WTC11 (cell line): ENCODE data around the gene SEMA5B. TPM values are rescaled to one million over a fixed set of nuclear protein-coding genes. Genes with fewer than 3 reads are reported as not detected.

Experiments used
- AFF4 ChIP-seq: sonication (generic); formaldehyde crosslinking; IDR thresholded peaks from 2 replicates; pipeline ENCODE4 v1.8.1; 2023; ENCODE audit warnings: mild to moderate bottlenecking, missing genetic modification reagents, borderline replicate concordance
- ESRRA ChIP-seq: sonication (generic); formaldehyde crosslinking; IDR thresholded peaks from 2 replicates; pipeline ENCODE4 v1.8.1; 2022; ENCODE audit warnings: mild to moderate bottlenecking, missing genetic modification reagents, borderline replicate concordance
- FOXJ3 ChIP-seq: sonication (generic); formaldehyde crosslinking; IDR thresholded peaks from 2 replicates; pipeline ENCODE4 v1.9.0; 2021; ENCODE audit warnings: missing genetic modification reagents, mild to moderate bottlenecking, borderline replicate concordance
- FOXK1 ChIP-seq: sonication (generic); formaldehyde crosslinking; IDR thresholded peaks from 2 replicates; pipeline ENCODE4 v1.8.0; 2022; ENCODE audit warnings: mild to moderate bottlenecking, moderate library complexity, missing genetic modification reagents
- GTF2I ChIP-seq: fragments of 250-450 bp; sonication (Bioruptor Pico); conservative IDR thresholded peaks from 2 replicates; pipeline ENCODE4 v1.4.0; 2021; ENCODE audit warnings: mild to moderate bottlenecking
- KAT7 ChIP-seq: sonication (generic); formaldehyde crosslinking; IDR thresholded peaks from 2 replicates; pipeline ENCODE4 v1.8.1; 2023; ENCODE audit warnings: missing genetic modification reagents, mild to moderate bottlenecking, borderline replicate concordance
- NFATC4 ChIP-seq: fragments of 250-450 bp; sonication (Bioruptor Pico); IDR thresholded peaks from 2 replicates; pipeline ENCODE4 v1.9.0; 2021; ENCODE audit warnings: mild to moderate bottlenecking
- NFE2L1 ChIP-seq: sonication (generic); formaldehyde crosslinking; IDR thresholded peaks from 2 replicates; pipeline ENCODE4 v1.8.1; 2023; ENCODE audit warnings: missing genetic modification reagents
- NFYB ChIP-seq: sonication (generic); formaldehyde crosslinking; conservative IDR thresholded peaks from 2 replicates; pipeline ENCODE4 v1.8.0; 2022; ENCODE audit warnings: low read depth, missing genetic modification reagents
- NR1H2 ChIP-seq: sonication (generic); formaldehyde crosslinking; IDR thresholded peaks from 2 replicates; pipeline ENCODE4 v1.9.0; 2021; ENCODE audit warnings: mild to moderate bottlenecking, moderate library complexity, missing genetic modification reagents
- NR2C2 ChIP-seq: sonication (generic); formaldehyde crosslinking; IDR thresholded peaks from 2 replicates; pipeline ENCODE4 v1.8.0; 2022; ENCODE audit warnings: mild to moderate bottlenecking, missing genetic modification reagents
- PRRX2 ChIP-seq: fragments of 250-450 bp; sonication (Bioruptor Pico); IDR thresholded peaks from 2 replicates; pipeline ENCODE4 v1.8.0; 2021; ENCODE audit warnings: mild to moderate bottlenecking
- SMAD3 ChIP-seq: sonication (generic); formaldehyde crosslinking; IDR thresholded peaks from 2 replicates; pipeline ENCODE4 v1.8.0; 2022; ENCODE audit warnings: missing genetic modification reagents, mild to moderate bottlenecking, borderline replicate concordance
- SOX15 ChIP-seq: fragments of 250-450 bp; sonication (Bioruptor Pico); IDR thresholded peaks from 2 replicates; pipeline ENCODE4 v1.9.0; 2021; ENCODE audit warnings: mild to moderate bottlenecking
- ZNF138 ChIP-seq: sonication (generic); formaldehyde crosslinking; conservative IDR thresholded peaks from 2 replicates; pipeline ENCODE4 v1.8.1; 2022; ENCODE audit warnings: mild to moderate bottlenecking, moderate library complexity, missing genetic modification reagents
- ZNF317 ChIP-seq: sonication (generic); formaldehyde crosslinking; IDR thresholded peaks from 2 replicates; pipeline ENCODE4 v1.8.1; 2023; ENCODE audit warnings: low read depth, mild to moderate bottlenecking, moderate library complexity, missing genetic modification reagents, borderline replicate concordance
- ZNF396 ChIP-seq: fragments of 250-450 bp; sonication (Bioruptor Pico); IDR thresholded peaks from 2 replicates; pipeline ENCODE4 v1.8.0; 2021; ENCODE audit warnings: mild to moderate bottlenecking, moderate library complexity, borderline replicate concordance
- ZNF416 ChIP-seq: fragments of 250-450 bp; sonication (Bioruptor Pico); IDR thresholded peaks from 2 replicates; pipeline ENCODE4 v1.9.0; 2021; ENCODE audit warnings: mild to moderate bottlenecking, inconsistent platforms
- ZNF532 ChIP-seq: fragments of 250-450 bp; sonication (Bioruptor Pico); IDR thresholded peaks from 2 replicates; pipeline ENCODE4 v1.9.0; 2021; ENCODE audit warnings: mild to moderate bottlenecking, borderline replicate concordance
- ZSCAN18 ChIP-seq: fragments of 250-450 bp; sonication (Bioruptor Pico); IDR thresholded peaks from 2 replicates; pipeline ENCODE4 v2.1.2; 2022; ENCODE audit warnings: mild to moderate bottlenecking, moderate library complexity
- total RNA-seq: library from RNA; stranded (reverse); gene quantifications from 3 replicates; pipeline ENCODE4 v1.2.3, GENCODE V29; 2021
- TF ChIP-seq, protein P1 (sequence below): sonication (generic); formaldehyde crosslinking; IDR thresholded peaks from 2 replicates; pipeline ENCODE4 v1.8.1; 2022; ENCODE audit warnings: low read depth, missing genetic modification reagents, borderline replicate concordance
- TF ChIP-seq, protein P2 (sequence below): sonication (generic); formaldehyde crosslinking; IDR thresholded peaks from 2 replicates; pipeline ENCODE4 v1.8.1; 2023; ENCODE audit warnings: mild to moderate bottlenecking, missing genetic modification reagents, moderate library complexity
- TF ChIP-seq, protein P3 (sequence below): sonication (generic); formaldehyde crosslinking; IDR thresholded peaks from 2 replicates; pipeline ENCODE4 v1.8.0; 2022; ENCODE audit warnings: missing genetic modification reagents

Gene SEMA5B
- total RNA-seq, 1 experiment from 2014 or later = 20.7 TPM

GRCh38 chr3:123027292-123028232 is at the start of gene SEMA5B (continued):
- TF ChIP-seq ZNF532 (CRISPR knock-in tag) = no peak
- no peak for TF ChIP-seq ZNF416 (CRISPR knock-in tag)
- TF ChIP-seq NFATC4 (CRISPR knock-in tag) = no peak
- 0 out of 2 replicates have a peak, but pooled peaks have one; percentile 6 for TF ChIP-seq NFYB (CRISPR knock-in tag)
- TF ChIP-seq, protein P1, sequence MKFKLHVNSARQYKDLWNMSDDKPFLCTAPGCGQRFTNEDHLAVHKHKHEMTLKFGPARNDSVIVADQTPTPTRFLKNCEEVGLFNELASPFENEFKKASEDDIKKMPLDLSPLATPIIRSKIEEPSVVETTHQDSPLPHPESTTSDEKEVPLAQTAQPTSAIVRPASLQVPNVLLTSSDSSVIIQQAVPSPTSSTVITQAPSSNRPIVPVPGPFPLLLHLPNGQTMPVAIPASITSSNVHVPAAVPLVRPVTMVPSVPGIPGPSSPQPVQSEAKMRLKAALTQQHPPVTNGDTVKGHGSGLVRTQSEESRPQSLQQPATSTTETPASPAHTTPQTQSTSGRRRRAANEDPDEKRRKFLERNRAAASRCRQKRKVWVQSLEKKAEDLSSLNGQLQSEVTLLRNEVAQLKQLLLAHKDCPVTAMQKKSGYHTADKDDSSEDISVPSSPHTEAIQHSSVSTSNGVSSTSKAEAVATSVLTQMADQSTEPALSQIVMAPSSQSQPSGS = no peak
- no peak for TF ChIP-seq NFE2L1
- TF ChIP-seq PRRX2 (CRISPR knock-in tag) = no peak
- no peak for TF ChIP-seq SOX15 (CRISPR knock-in tag)
- TF ChIP-seq KAT7 (CRISPR knock-in tag) = peak; percentile 91; the same call in 1 of the 2 replicates
- peak; percentile 16; the same call in 1 of the 2 replicates for TF ChIP-seq ZNF138
- TF ChIP-seq AFF4 (CRISPR knock-in tag) = no peak
- no peak for TF ChIP-seq ZSCAN18 (CRISPR knock-in tag)
- TF ChIP-seq GTF2I (CRISPR knock-in tag) = no peak
- TF ChIP-seq ESRRA (CRISPR knock-in tag) = no peak
- no peak for TF ChIP-seq NR2C2 (CRISPR knock-in tag)
- no peak for TF ChIP-seq ZNF396 (CRISPR knock-in tag)
- no peak for TF ChIP-seq SMAD3 (CRISPR knock-in tag)
- no peak for TF ChIP-seq FOXJ3 (CRISPR knock-in tag)
- TF ChIP-seq FOXK1 (CRISPR knock-in tag) = no peak
- TF ChIP-seq ZNF317 (CRISPR knock-in tag) = no peak
- no peak for TF ChIP-seq NR1H2 (CRISPR knock-in tag)
- TF ChIP-seq, protein P2, sequence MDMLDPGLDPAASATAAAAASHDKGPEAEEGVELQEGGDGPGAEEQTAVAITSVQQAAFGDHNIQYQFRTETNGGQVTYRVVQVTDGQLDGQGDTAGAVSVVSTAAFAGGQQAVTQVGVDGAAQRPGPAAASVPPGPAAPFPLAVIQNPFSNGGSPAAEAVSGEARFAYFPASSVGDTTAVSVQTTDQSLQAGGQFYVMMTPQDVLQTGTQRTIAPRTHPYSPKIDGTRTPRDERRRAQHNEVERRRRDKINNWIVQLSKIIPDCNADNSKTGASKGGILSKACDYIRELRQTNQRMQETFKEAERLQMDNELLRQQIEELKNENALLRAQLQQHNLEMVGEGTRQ (CRISPR knock-in tag) = peak; percentile 15; the same call in 1 of the 2 replicates
- TF ChIP-seq, protein P3, sequence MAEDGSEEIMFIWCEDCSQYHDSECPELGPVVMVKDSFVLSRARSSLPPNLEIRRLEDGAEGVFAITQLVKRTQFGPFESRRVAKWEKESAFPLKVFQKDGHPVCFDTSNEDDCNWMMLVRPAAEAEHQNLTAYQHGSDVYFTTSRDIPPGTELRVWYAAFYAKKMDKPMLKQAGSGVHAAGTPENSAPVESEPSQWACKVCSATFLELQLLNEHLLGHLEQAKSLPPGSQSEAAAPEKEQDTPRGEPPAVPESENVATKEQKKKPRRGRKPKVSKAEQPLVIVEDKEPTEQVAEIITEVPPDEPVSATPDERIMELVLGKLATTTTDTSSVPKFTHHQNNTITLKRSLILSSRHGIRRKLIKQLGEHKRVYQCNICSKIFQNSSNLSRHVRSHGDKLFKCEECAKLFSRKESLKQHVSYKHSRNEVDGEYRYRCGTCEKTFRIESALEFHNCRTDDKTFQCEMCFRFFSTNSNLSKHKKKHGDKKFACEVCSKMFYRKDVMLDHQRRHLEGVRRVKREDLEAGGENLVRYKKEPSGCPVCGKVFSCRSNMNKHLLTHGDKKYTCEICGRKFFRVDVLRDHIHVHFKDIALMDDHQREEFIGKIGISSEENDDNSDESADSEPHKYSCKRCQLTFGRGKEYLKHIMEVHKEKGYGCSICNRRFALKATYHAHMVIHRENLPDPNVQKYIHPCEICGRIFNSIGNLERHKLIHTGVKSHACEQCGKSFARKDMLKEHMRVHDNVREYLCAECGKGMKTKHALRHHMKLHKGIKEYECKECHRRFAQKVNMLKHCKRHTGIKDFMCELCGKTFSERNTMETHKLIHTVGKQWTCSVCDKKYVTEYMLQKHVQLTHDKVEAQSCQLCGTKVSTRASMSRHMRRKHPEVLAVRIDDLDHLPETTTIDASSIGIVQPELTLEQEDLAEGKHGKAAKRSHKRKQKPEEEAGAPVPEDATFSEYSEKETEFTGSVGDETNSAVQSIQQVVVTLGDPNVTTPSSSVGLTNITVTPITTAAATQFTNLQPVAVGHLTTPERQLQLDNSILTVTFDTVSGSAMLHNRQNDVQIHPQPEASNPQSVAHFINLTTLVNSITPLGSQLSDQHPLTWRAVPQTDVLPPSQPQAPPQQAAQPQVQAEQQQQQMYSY (CRISPR knock-in tag) = peak; percentile 60
